HepG2 (cell line): ENCODE results near the gene LST1. TPM values are rescaled to one million over a fixed set of nuclear protein-coding genes. Genes with fewer than 3 reads are reported as not detected.

Source experiments
- AGO2 ChIP-seq: fragments of 200-400 bp; formaldehyde crosslinking; optimal IDR thresholded peaks from 2 replicates; pipeline ENCODE3; 2017; ENCODE audit warnings: mild to moderate bottlenecking, low read depth, low read length, moderate library complexity
- CTCF ChIP-seq: sonication (generic); formaldehyde crosslinking; IDR thresholded peaks from 2 replicates; pipeline ENCODE4 v1.5.0; 2020; ENCODE audit warnings: mild to moderate bottlenecking, missing genetic modification reagents, moderate library complexity
- GABPA ChIP-seq, 2 experiments: IDR thresholded peaks; 2 replicates each; pipeline ENCODE4 v1.6.1; 2011 to 2016; ENCODE audit warnings: low read depth in 2 of 2, low read length in 1 of 2, missing biosample characterization in 1 of 2, missing genetic modification characterization in 1 of 2
- GTF3A ChIP-seq: sonication (generic); formaldehyde crosslinking; conservative IDR thresholded peaks from 2 replicates; pipeline ENCODE4 v1.4.0; 2020; ENCODE audit warnings: mild to moderate bottlenecking, missing genetic modification reagents
- HOXA9 ChIP-seq: sonication (generic); formaldehyde crosslinking; IDR thresholded peaks from 2 replicates; pipeline ENCODE4 v1.8.1; 2022; ENCODE audit warnings: missing genetic modification reagents, mild to moderate bottlenecking, moderate library complexity, borderline replicate concordance
- ISX ChIP-seq: sonication (generic); formaldehyde crosslinking; conservative IDR thresholded peaks from 2 replicates; pipeline ENCODE4 v1.5.0; 2020; ENCODE audit warnings: missing genetic modification reagents
- KDM5B ChIP-seq: sonication (generic); formaldehyde crosslinking; IDR thresholded peaks from 2 replicates; pipeline ENCODE4 v1.4.0; 2020; ENCODE audit warnings: missing genetic modification reagents, mild to moderate bottlenecking, borderline replicate concordance
- NFAT5 ChIP-seq: sonication (generic); formaldehyde crosslinking; IDR thresholded peaks from 2 replicates; pipeline ENCODE4 v1.4.0; 2020; ENCODE audit warnings: missing genetic modification reagents
- RNF219 ChIP-seq: sonication (generic); formaldehyde crosslinking; IDR thresholded peaks from 2 replicates; pipeline ENCODE4 v1.5.0; 2020; ENCODE audit warnings: mild to moderate bottlenecking, missing genetic modification reagents
- SNAPC2 ChIP-seq: sonication (generic); formaldehyde crosslinking; IDR thresholded peaks from 2 replicates; pipeline ENCODE4 v1.8.1; 2022; ENCODE audit warnings: mild to moderate bottlenecking, missing genetic modification reagents
- TERF1 ChIP-seq: sonication (generic); formaldehyde crosslinking; IDR thresholded peaks from 2 replicates; pipeline ENCODE4 v1.8.0; 2022; ENCODE audit warnings: mild to moderate bottlenecking, missing genetic modification reagents, moderate library complexity
- ZBTB25 ChIP-seq: IDR thresholded peaks from 2 replicates; pipeline ENCODE4 v1.6.1; 2018; ENCODE audit warnings: missing genetic modification reagents
- ZNF253 ChIP-seq: sonication (generic); formaldehyde crosslinking; IDR thresholded peaks from 2 replicates; pipeline ENCODE4 v1.8.0; 2022; ENCODE audit warnings: mild to moderate bottlenecking, missing genetic modification reagents, borderline replicate concordance
- ZNF850 ChIP-seq: sonication (generic); formaldehyde crosslinking; conservative IDR thresholded peaks from 2 replicates; pipeline ENCODE4 v1.9.0; 2021; ENCODE audit warnings: mild to moderate bottlenecking, missing genetic modification reagents
- polyA plus RNA-seq, 8 experiments: library from polyadenylated mRNA; depleted of rRNA in 3 of 8; stranded (reverse) in 7 of 8; unstranded in 1 of 8; fragments of >200 nt; fragmentation: Illumina TruSeq in 4 of 8; extraction: Trizol in 4 of 8; gene quantifications; 2 replicates each; pipeline versions ENCODE4 v1.2.1 to v1.2.3, GENCODE V29; 2011 to 2016; ENCODE audit warnings: low read depth in 4 of 8, missing spikeins in 1 of 8, mixed read lengths in 1 of 8; ENCODE audit not compliant: insufficient read depth in 1 of 8
- total RNA-seq, 5 experiments: library from RNA; depleted of rRNA; stranded (reverse); fragments of >200 nt; fragmentation: Illumina TruSeq; extraction: Trizol; gene quantifications; 2 replicates each; pipeline ENCODE4 v1.2.3, GENCODE V29; 2016; ENCODE audit warnings: low read depth in 1 of 5

Gene LST1
- total and polyA plus RNA-seq, 2 of the 13 experiments (the other 11 are each of a cell fraction or from before 2014, with no cell fraction given): not detected

GRCh38 chr6:31547727-31548543 lies 38.1 kb upstream of the LST1 start (continued):
- TF ChIP-seq HOXA9 (CRISPR knock-in tag) (0 out of 2 replicates have a peak, but pooled peaks have one; percentile 47), GABPA (IDR thresholded peaks at IDR 0.05; ENCODE audit: low read depth, low read length) (no peak), GABPA (CRISPR knock-in tag; IDR thresholded peaks at IDR 0.05; ENCODE audit: low read depth) (no peak; the same call in 1 of the 2 replicates), ISX (CRISPR knock-in tag) (no peak), NFAT5 (no peak), TERF1 (CRISPR knock-in tag) (no peak), RNF219 (CRISPR knock-in tag) (no peak), GTF3A (CRISPR knock-in tag) (no peak), AGO2 (peak; percentile 70), KDM5B (CRISPR knock-in tag) (no peak), ZNF253 (peak; percentile 38; the same call in 1 of the 2 replicates), SNAPC2 (CRISPR knock-in tag) (no peak), CTCF (CRISPR knock-in tag) (peak; percentile 11; the same call in 1 of the 2 replicates), ZNF850 (CRISPR knock-in tag) (0 out of 2 replicates have a peak, but pooled peaks have one; percentile 55), ZBTB25 (0 out of 2 replicates have a peak, but pooled peaks have one; percentile 25)
